Nephron (organoid): ENCODE measurements around the gene HOXC5.
"Not testable (repeated sequence)": the region's sequence is repeated elsewhere in the genome, so short reads cannot be mapped to it uniquely, and the experiment has no call there.

Experiments
- H3K27ac Mint-ChIP-seq, 3 experiments: 2 replicates each; pipeline ENCODE4 v1.8.0; 2020; ENCODE audit warnings: mixed read lengths in 3 of 3, mild to moderate bottlenecking in 2 of 3, moderate library complexity in 1 of 3
- H3K27me3 Mint-ChIP-seq: 2 replicates; pipeline ENCODE4 v1.8.0; 2021; ENCODE audit warnings: low read depth, mild to moderate bottlenecking, moderate library complexity, mixed read lengths
- H3K36me3 Mint-ChIP-seq: 2 replicates; pipeline ENCODE4 v1.8.0; 2020; ENCODE audit warnings: low read depth, mixed read lengths
- H3K4me1 Mint-ChIP-seq: 2 replicates; pipeline ENCODE4 v1.8.0; 2020; ENCODE audit warnings: mixed read lengths
- H3K4me3 Mint-ChIP-seq, 3 experiments: 2 replicates each; pipeline ENCODE4 v1.8.0; 2020; ENCODE audit warnings: mild to moderate bottlenecking in 3 of 3, mixed read lengths in 3 of 3, moderate library complexity in 2 of 3
- H3K9me3 Mint-ChIP-seq: 2 replicates; pipeline ENCODE4 v1.8.0; 2020; ENCODE audit warnings: mixed read lengths
- CTCF ChIP-seq, 3 experiments: fragments of 200-600 bp; sonication (generic); IDR thresholded peaks; one replicate each; pipeline ENCODE4 v1.5.0; 2021; ENCODE audit warnings: antibody characterized with exemption in 3 of 3; ENCODE audit not compliant: unreplicated experiment in 3 of 3

HOXC5 gene

GRCh38 chr12:54066408-54066807, 33.6 kb downstream of the HOXC5 start:
- H3K4me3 Mint-ChIP-seq = no peak overlapping the region
- H3K27ac Mint-ChIP-seq = peak overlapping the region in 1 of 3 experiments; percentile 35
- peaks cover 9% of the 10 kb centered on the region for H3K27me3 Mint-ChIP-seq
- H3K4me1 Mint-ChIP-seq = peaks cover 47% of the 10 kb centered on the region
- TF ChIP-seq CTCF (IDR thresholded peaks at IDR 0.05; ENCODE audit: unreplicated experiment in 3 of 3) = no peak
- no peaks in the 10 kb centered on the region for H3K9me3 Mint-ChIP-seq
- peaks cover 56% of the 10 kb centered on the region for H3K36me3 Mint-ChIP-seq

- H3K27ac Mint-ChIP-seq = peak overlapping the region in 2 of 3 experiments; percentile 59 to 82
- H3K27me3 Mint-ChIP-seq = peaks cover 9% of the 10 kb centered on the region
- H3K4me1 Mint-ChIP-seq = peaks cover 36% of the 10 kb centered on the region
- no peaks in the 10 kb centered on the region for H3K9me3 Mint-ChIP-seq
- no peak overlapping the region for H3K4me3 Mint-ChIP-seq
- no peak for TF ChIP-seq CTCF (IDR thresholded peaks at IDR 0.05; ENCODE audit: unreplicated experiment in 3 of 3)
- H3K36me3 Mint-ChIP-seq = peaks cover 45% of the 10 kb centered on the region
Measured at GRCh38 chr12:54068418-54069070, 35.7 kb downstream of the HOXC5 start.

GRCh38 chr12:54071942-54072341, 39.1 kb downstream of the HOXC5 start:
- Mint-ChIP-seq H3K4me1 (peaks cover 40% of the 10 kb centered on the region), H3K27me3 (peaks cover 9% of the 10 kb centered on the region), H3K4me3 (no peak overlapping the region), H3K36me3 (peaks cover 37% of the 10 kb centered on the region), H3K9me3 (no peaks in the 10 kb centered on the region), H3K27ac (no peak overlapping the region)
- TF ChIP-seq CTCF (IDR thresholded peaks at IDR 0.05; ENCODE audit: unreplicated experiment in 3 of 3) = no peak

- H3K36me3 Mint-ChIP-seq = peaks cover 23% of the 10 kb centered on the region
- peak overlapping the region in 1 of 3 experiments; percentile 69 for H3K27ac Mint-ChIP-seq
- TF ChIP-seq CTCF (IDR thresholded peaks at IDR 0.05; ENCODE audit: unreplicated experiment in 3 of 3) = no peak
- peaks cover 43% of the 10 kb centered on the region for H3K4me1 Mint-ChIP-seq
- H3K9me3 Mint-ChIP-seq = no peaks in the 10 kb centered on the region
- peaks cover 9% of the 10 kb centered on the region for H3K27me3 Mint-ChIP-seq
- H3K4me3 Mint-ChIP-seq = no peak overlapping the region
Measured at GRCh38 chr12:54074308-54074707, 41.5 kb downstream of the HOXC5 start.

- no peak for TF ChIP-seq CTCF (IDR thresholded peaks at IDR 0.05; ENCODE audit: unreplicated experiment in 3 of 3)
- Mint-ChIP-seq H3K36me3 (peaks cover 17% of the 10 kb centered on the region), H3K9me3 (no peaks in the 10 kb centered on the region)
Measured at GRCh38 chr12:54075409-54075808, 42.6 kb downstream of the HOXC5 start.

GRCh38 chr12:54075974-54076373, 43.1 kb downstream of the HOXC5 start:
- no peaks in the 10 kb centered on the region for H3K9me3 Mint-ChIP-seq
- H3K4me1 Mint-ChIP-seq = peaks cover 59% of the 10 kb centered on the region
- peaks cover 5% of the 10 kb centered on the region for H3K27me3 Mint-ChIP-seq
- TF ChIP-seq CTCF (IDR thresholded peaks at IDR 0.05; ENCODE audit: unreplicated experiment in 3 of 3) = no peak
- peaks cover 13% of the 10 kb centered on the region for H3K36me3 Mint-ChIP-seq
- peak overlapping the region in 2 of 3 experiments; percentile 79 to 83 for H3K27ac Mint-ChIP-seq
- H3K4me3 Mint-ChIP-seq = no peak overlapping the region

More at GRCh38 chr12:54075409-54075808, 42.6 kb downstream of the HOXC5 start:
- Mint-ChIP-seq H3K4me3 (no peak overlapping the region), H3K27me3 (peaks cover 9% of the 10 kb centered on the region), H3K4me1 (peaks cover 53% of the 10 kb centered on the region), H3K27ac (peak overlapping the region; percentile 49 to 79 (median 63))

GRCh38 chr12:54077843-54078242, 45.0 kb downstream of the HOXC5 start:
- not testable (repeated sequence) for H3K9me3 Mint-ChIP-seq, H3K27me3 Mint-ChIP-seq
- H3K4me3 Mint-ChIP-seq = peak overlapping the region; percentile 41 to 71 (median 57)
- H3K27ac Mint-ChIP-seq = peak overlapping the region; percentile 48 to 100 (median 99)
- peaks cover 13% of the 10 kb centered on the region for H3K36me3 Mint-ChIP-seq
- peaks cover 66% of the 10 kb centered on the region for H3K4me1 Mint-ChIP-seq

- not testable (repeated sequence) for H3K36me3 Mint-ChIP-seq
- H3K4me3 Mint-ChIP-seq = peak overlapping the region; percentile 83 to 85 (median 84)
Measured at GRCh38 chr12:54079115-54079514, 46.3 kb downstream of the HOXC5 start.

More at GRCh38 chr12:54079115-54079514, 46.3 kb downstream of the HOXC5 start:
- Mint-ChIP-seq H3K4me1 (peaks cover 78% of the 10 kb centered on the region), H3K27ac (peak overlapping the region; percentile 99 to 100 (median 99))
- not testable (repeated sequence) for H3K27me3 Mint-ChIP-seq, H3K9me3 Mint-ChIP-seq
